A549 (cell line): ENCODE measurements around the gene CHIA. TPM values are rescaled to one million over a fixed set of nuclear protein-coding genes. Genes with fewer than 3 reads are reported as not detected.

ENCODE experiments used
- ATAC-seq, 2 experiments: fragments of 200-7000 bp in 1 of 2; fragments of >200 bp in 1 of 2; cut with Nextera tagmentation in 1 of 2; cut with Tn5 transposase in 1 of 2; 3 replicates each; pipeline versions ENCODE4 v1.8.0 to v1.9.1; 2018 to 2020; ENCODE audit warnings: mild to moderate bottlenecking in 1 of 2, moderate library complexity in 1 of 2
- CTCF ChIA-PET: fragments of 300-600 bp; sonication (Branson Sonifier 250); formaldehyde crosslinking; extraction: SDS; loops from one replicate; lab custom pipeline; 2021; ENCODE audit warnings: antibody characterized with exemption, inconsistent platforms; lab: Yijun Ruan, JAX
- POLR2A ChIA-PET: fragments of 350-600 bp; formaldehyde crosslinking; extraction: SDS; loops from one replicate; lab custom pipeline; 2021; ENCODE audit warnings: antibody characterized with exemption, inconsistent platforms; lab: Yijun Ruan, JAX
- DNase-seq, 2 experiments: peaks; one replicate each; pipeline versions ENCODE4 v3.0.0 to v3.0.0-alpha.2; 2011 to 2016; ENCODE audit warnings: low read depth in 1 of 2, low spot score in 1 of 2
- FAIRE-seq: peaks from 2 replicates; lab custom pipeline; 2011; peaks lifted over from hg19 to GRCh38; lab: Jason Lieb, UNC
- H3K27ac ChIP-seq, 2 experiments: fragments of >200 bp; sonication (Bioruptor Twin); formaldehyde crosslinking; 3 replicates each; pipeline ENCODE4 v1.5.1; 2016 to 2017
- H3K4me1 ChIP-seq: fragments of >200 bp; sonication (Bioruptor Twin); formaldehyde crosslinking; 3 replicates; pipeline ENCODE4 v1.6.1; 2016
- H3K4me2 ChIP-seq: fragments of >200 bp; sonication (Bioruptor Twin); formaldehyde crosslinking; 3 replicates; pipeline ENCODE4 v1.6.1; 2016
- H3K4me3 ChIP-seq: fragments of >200 bp; sonication (Bioruptor Twin); formaldehyde crosslinking; 3 replicates; pipeline ENCODE4 v1.5.1; 2016
- H3K9me3 ChIP-seq: fragments of >200 bp; sonication (Bioruptor Twin); formaldehyde crosslinking; 3 replicates; pipeline ENCODE4 v1.6.1; 2016
- BHLHE40 ChIP-seq: IDR thresholded peaks from 2 replicates; pipeline ENCODE4 v1.6.1; 2012; ENCODE audit warnings: low read depth, low read length, inconsistent platforms
- CBX2 ChIP-seq: fragments of 200-600 bp; sonication (generic); IDR thresholded peaks from 2 replicates; pipeline ENCODE4 v1.6.1; 2016; ENCODE audit warnings: low read depth, mild to moderate bottlenecking, borderline replicate concordance
- CHD2 ChIP-seq: fragments of 150-350 bp; IDR thresholded peaks from 2 replicates; pipeline ENCODE4 v1.6.1; 2014; ENCODE audit warnings: low read length; ENCODE audit not compliant: partially characterized antibody
- CHD4 ChIP-seq: fragments of 200-600 bp; sonication (generic); IDR thresholded peaks from 2 replicates; pipeline ENCODE4 v1.6.1; 2016; ENCODE audit warnings: antibody characterized with exemption, mild to moderate bottlenecking, borderline replicate concordance
- EHF ChIP-seq: fragments of 250-450 bp; sonication (Bioruptor Pico); IDR thresholded peaks from 2 replicates; pipeline ENCODE4 v1.5.0; 2020; ENCODE audit warnings: mild to moderate bottlenecking
- FOXS1 ChIP-seq: fragments of 250-450 bp; sonication (Bioruptor Pico); IDR thresholded peaks from 2 replicates; pipeline ENCODE4 v1.5.0; 2020; ENCODE audit warnings: mild to moderate bottlenecking, moderate library complexity
- HDAC2 ChIP-seq: fragments of 200-600 bp; sonication (generic); IDR thresholded peaks from 2 replicates; pipeline ENCODE4 v1.6.1; 2016
- HOXB13 ChIP-seq: fragments of 250-450 bp; sonication (Bioruptor Pico); IDR thresholded peaks from 2 replicates; pipeline ENCODE4 v1.5.0; 2020; ENCODE audit warnings: low read depth, mild to moderate bottlenecking, moderate library complexity
- JUN ChIP-seq, 2 experiments: fragments of >200 bp; sonication (Bioruptor Twin); formaldehyde crosslinking; IDR thresholded peaks; 2 replicates in 1 of 2; 3 replicates in 1 of 2; pipeline ENCODE4 v1.6.1; 2016 to 2017
- JUNB ChIP-seq: fragments of >200 bp; sonication (Bioruptor Twin); formaldehyde crosslinking; IDR thresholded peaks from 2 replicates; pipeline ENCODE4 v1.6.1; 2016
- KDM1A ChIP-seq: fragments of 200-600 bp; sonication (generic); IDR thresholded peaks from 2 replicates; pipeline ENCODE4 v1.6.1; 2016; ENCODE audit warnings: low read depth, mild to moderate bottlenecking
- MAFK ChIP-seq: fragments of 450-650 bp; IDR thresholded peaks from 2 replicates; pipeline ENCODE4 v1.6.1; 2014; ENCODE audit not compliant: partially characterized antibody
- MAX ChIP-seq: IDR thresholded peaks from 2 replicates; pipeline ENCODE4 v1.6.1; 2012
- NFE2L2 ChIP-seq: fragments of 150-350 bp; conservative IDR thresholded peaks from 2 replicates; pipeline ENCODE4 v1.6.1; 2014; ENCODE audit warnings: low read length
- NR3C1 ChIP-seq: fragments of >200 bp; sonication (Bioruptor Twin); formaldehyde crosslinking; IDR thresholded peaks from 3 replicates; pipeline ENCODE4 v1.6.1; 2017
- PBX3 ChIP-seq: IDR thresholded peaks from 2 replicates; pipeline ENCODE4 v1.6.1; 2012
- POLR2AphosphoS2 ChIP-seq: conservative IDR thresholded peaks from 2 replicates; pipeline ENCODE4 v1.6.1; 2012; ENCODE audit warnings: low read length, improper control_type of control experiment, inconsistent platforms
- RAD21 ChIP-seq, 2 experiments: fragments of >200 bp in 1 of 2; sonication (Bioruptor Twin) in 1 of 2; formaldehyde crosslinking in 1 of 2; IDR thresholded peaks in 1 of 2; conservative IDR thresholded peaks in 1 of 2; 2 replicates in 1 of 2; 3 replicates in 1 of 2; pipeline ENCODE4 v1.6.1; 2012 to 2018; ENCODE audit warnings: inconsistent platforms in 1 of 2
- RFX5 ChIP-seq: fragments of 450-650 bp; IDR thresholded peaks from 2 replicates; pipeline ENCODE4 v1.7.1; 2014; ENCODE audit warnings: antibody characterized with exemption, mild to moderate bottlenecking, moderate library complexity
- SMC3 ChIP-seq: fragments of >200 bp; sonication (Bioruptor Twin); formaldehyde crosslinking; IDR thresholded peaks from 3 replicates; pipeline ENCODE4 v1.6.1; 2018; ENCODE audit warnings: inconsistent platforms
- SREBF2 ChIP-seq: fragments of 450-650 bp; IDR thresholded peaks from 2 replicates; pipeline ENCODE4 v1.6.1; 2014; ENCODE audit warnings: mild to moderate bottlenecking, moderate library complexity
- USF2 ChIP-seq: fragments of 450-650 bp; IDR thresholded peaks from 2 replicates; pipeline ENCODE4 v1.6.1; 2014; ENCODE audit warnings: antibody characterized with exemption
- ZFP36 ChIP-seq: fragments of 450-650 bp; IDR thresholded peaks from 2 replicates; pipeline ENCODE4 v1.6.1; 2014; ENCODE audit warnings: borderline replicate concordance; ENCODE audit not compliant: partially characterized antibody
- WGBS: methylation state at CpG from one replicate; pipeline ENCODE4 v1.1.6; 2017; ENCODE audit errors: missing lambda C conversion rate; 5-methylcytosine and 5-hydroxymethylcytosine counted together
- polyA plus RNA-seq, 4 experiments: library from polyadenylated mRNA; depleted of rRNA in 3 of 4; stranded (reverse); fragments of >200 nt; fragmentation: RNase III in 1 of 4; extraction: RNeasy Plus Mini Kit Qiagen cat#74134 plus additional on column Dnase treatment in 1 of 4; gene quantifications; 2 replicates in 3 of 4; 3 replicates in 1 of 4; pipeline ENCODE4 v1.2.3, GENCODE V29; 2011 to 2017
- TF ChIP-seq, protein P1 (sequence below): fragments of 250-450 bp; sonication (Bioruptor Pico); IDR thresholded peaks from 2 replicates; pipeline ENCODE4 v1.5.0; 2021; ENCODE audit warnings: mild to moderate bottlenecking, moderate library complexity, borderline replicate concordance
- TF ChIP-seq, protein P2 (sequence below): fragments of >200 bp; sonication (Bioruptor Twin); formaldehyde crosslinking; IDR thresholded peaks from 3 replicates; pipeline ENCODE4 v1.6.1; 2016

The CHIA gene
- polyA plus RNA-seq, 2 of the 4 experiments (the other 2 are of a cell fraction), result not detected

- TF ChIP-seq HDAC2 (no peak), NR3C1 (no peak), RFX5 (no peak), JUNB (no peak), RAD21 (conservative IDR thresholded peaks at IDR 0.05 in 1 of 2, IDR thresholded peaks at IDR 0.05 in 1 of 2) (no peak), ZFP36 (no peak), BHLHE40 (no peak), KDM1A (no peak), CHD2 (no peak), EHF (no peak), USF2 (no peak), SREBF2 (no peak), FOXS1 (CRISPR knock-in tag) (no peak)
- TF ChIP-seq, protein P1, sequence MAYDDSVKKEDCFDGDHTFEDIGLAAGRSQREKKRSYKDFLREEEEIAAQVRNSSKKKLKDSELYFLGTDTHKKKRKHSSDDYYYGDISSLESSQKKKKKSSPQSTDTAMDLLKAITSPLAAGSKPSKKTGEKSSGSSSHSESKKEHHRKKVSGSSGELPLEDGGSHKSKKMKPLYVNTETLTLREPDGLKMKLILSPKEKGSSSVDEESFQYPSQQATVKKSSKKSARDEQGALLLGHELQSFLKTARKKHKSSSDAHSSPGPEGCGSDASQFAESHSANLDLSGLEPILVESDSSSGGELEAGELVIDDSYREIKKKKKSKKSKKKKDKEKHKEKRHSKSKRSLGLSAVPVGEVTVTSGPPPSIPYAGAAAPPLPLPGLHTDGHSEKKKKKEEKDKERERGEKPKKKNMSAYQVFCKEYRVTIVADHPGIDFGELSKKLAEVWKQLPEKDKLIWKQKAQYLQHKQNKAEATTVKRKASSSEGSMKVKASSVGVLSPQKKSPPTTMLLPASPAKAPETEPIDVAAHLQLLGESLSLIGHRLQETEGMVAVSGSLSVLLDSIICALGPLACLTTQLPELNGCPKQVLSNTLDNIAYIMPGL (CRISPR knock-in tag), result no peak
- TF ChIP-seq, protein P2, sequence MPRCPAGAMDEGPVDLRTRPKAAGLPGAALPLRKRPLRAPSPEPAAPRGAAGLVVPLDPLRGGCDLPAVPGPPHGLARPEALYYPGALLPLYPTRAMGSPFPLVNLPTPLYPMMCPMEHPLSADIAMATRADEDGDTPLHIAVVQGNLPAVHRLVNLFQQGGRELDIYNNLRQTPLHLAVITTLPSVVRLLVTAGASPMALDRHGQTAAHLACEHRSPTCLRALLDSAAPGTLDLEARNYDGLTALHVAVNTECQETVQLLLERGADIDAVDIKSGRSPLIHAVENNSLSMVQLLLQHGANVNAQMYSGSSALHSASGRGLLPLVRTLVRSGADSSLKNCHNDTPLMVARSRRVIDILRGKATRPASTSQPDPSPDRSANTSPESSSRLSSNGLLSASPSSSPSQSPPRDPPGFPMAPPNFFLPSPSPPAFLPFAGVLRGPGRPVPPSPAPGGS, result no peak
- ATAC-seq (no peak), FAIRE-seq (no peak)
Measured at GRCh38 chr1:111242805-111243523, 47.7 kb upstream of the CHIA start.

GRCh38 chr1:111247125-111247838 lies 43.4 kb upstream of the CHIA start:
- FAIRE-seq (no peak), DNase-seq (no peak), ATAC-seq (no peak)
- Histone ChIP-seq H3K4me3 (no peak overlapping the region), H3K9me3 (no peaks in the 10 kb centered on the region), H3K4me1 (no peaks in the 10 kb centered on the region)
- WGBS, result 32% methylated on average over 5 of the region's 5 CpGs
- CTCF ChIA-PET, result no interaction called here
- TF ChIP-seq JUN (IDR thresholded peaks at IDR 0.05) (no peak), MAFK (no peak), POLR2AphosphoS2 (no peak), SMC3 (no peak), MAX (no peak), RAD21 (conservative IDR thresholded peaks at IDR 0.05 in 1 of 2, IDR thresholded peaks at IDR 0.05 in 1 of 2) (no peak), HDAC2 (no peak), CHD4 (no peak), NFE2L2 (no peak), BHLHE40 (no peak), PBX3 (no peak), HOXB13 (CRISPR knock-in tag) (no peak), CBX2 (no peak), FOXS1 (CRISPR knock-in tag) (no peak)
- TF ChIP-seq, all 56 proteins: peak for 0
- Histone ChIP-seq H3K27ac (no peak overlapping the region), H3K4me2 (no peak overlapping the region)
- POLR2A ChIA-PET, result no interaction called here

More at GRCh38 chr1:111242805-111243523, 47.7 kb upstream of the CHIA start:
- no peak for DNase-seq
- H3K27ac ChIP-seq, result no peak overlapping the region
- H3K4me2 ChIP-seq, result no peak overlapping the region
- ChIA-PET POLR2A (no interaction called here), CTCF (interaction anchor here (1.0 kb wide), 1 partner anchor 9 kb away, joined by 3 read pairs; no protein-coding TSS in a partner anchor)
- no peaks in the 10 kb centered on the region for H3K9me3 ChIP-seq
- WGBS, result 40% methylated on average over 4 of the region's 4 CpGs
- H3K4me1 ChIP-seq, result no peaks in the 10 kb centered on the region
- H3K4me3 ChIP-seq, result no peak overlapping the region
